ENCODE results near the gene MXI1. TPM values are rescaled to one million over a fixed set of nuclear protein-coding genes. Genes with fewer than 3 reads are reported as not detected.

Gene MXI1
- total and polyA plus RNA-seq, 4 donors = 9.6 to 52.0 (median 14.2) TPM

DNA sequence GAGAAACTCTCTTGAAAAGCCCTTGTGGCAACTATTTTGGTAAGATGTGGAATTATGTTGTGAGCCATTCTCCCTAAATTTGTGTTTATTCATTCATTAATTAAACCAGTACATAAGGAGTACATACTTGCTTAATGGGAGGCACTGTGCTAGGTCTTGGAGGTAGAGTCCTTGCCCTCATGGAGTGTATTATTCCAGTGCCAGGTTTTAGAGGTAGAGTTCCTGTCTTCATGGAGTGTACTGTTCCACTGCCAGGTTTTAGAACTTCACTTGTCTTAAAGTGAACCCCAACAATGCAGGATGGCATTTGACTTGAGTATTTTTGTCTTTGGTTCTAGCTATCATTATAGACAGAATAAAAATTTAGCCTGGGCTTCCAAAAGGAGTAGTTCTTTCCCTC lies 8.8 kb downstream of the MXI1 start:
- no peak overlapping the region for H3K4me3 ChIP-seq (ENCODE audit: low read depth in 1 of 3, low read length in 3 of 3)
- no peak overlapping the region for H3K27ac ChIP-seq (ENCODE audit: low read depth in 1 of 2, low read length in 2 of 2)
- DNase-seq (ENCODE audit: low spot score) = no peak
- no peak for TF ChIP-seq FOXA2 (IDR thresholded peaks at IDR 0.05)
- no peak for TF ChIP-seq EGR1 (IDR thresholded peaks at IDR 0.05; ENCODE audit: low read depth in 2 of 2)
- TF ChIP-seq, protein P1, sequence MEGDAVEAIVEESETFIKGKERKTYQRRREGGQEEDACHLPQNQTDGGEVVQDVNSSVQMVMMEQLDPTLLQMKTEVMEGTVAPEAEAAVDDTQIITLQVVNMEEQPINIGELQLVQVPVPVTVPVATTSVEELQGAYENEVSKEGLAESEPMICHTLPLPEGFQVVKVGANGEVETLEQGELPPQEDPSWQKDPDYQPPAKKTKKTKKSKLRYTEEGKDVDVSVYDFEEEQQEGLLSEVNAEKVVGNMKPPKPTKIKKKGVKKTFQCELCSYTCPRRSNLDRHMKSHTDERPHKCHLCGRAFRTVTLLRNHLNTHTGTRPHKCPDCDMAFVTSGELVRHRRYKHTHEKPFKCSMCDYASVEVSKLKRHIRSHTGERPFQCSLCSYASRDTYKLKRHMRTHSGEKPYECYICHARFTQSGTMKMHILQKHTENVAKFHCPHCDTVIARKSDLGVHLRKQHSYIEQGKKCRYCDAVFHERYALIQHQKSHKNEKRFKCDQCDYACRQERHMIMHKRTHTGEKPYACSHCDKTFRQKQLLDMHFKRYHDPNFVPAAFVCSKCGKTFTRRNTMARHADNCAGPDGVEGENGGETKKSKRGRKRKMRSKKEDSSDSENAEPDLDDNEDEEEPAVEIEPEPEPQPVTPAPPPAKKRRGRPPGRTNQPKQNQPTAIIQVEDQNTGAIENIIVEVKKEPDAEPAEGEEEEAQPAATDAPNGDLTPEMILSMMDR (IDR thresholded peaks at IDR 0.05; ENCODE audit: low read depth, low read length, missing input control) = no peak
- TF ChIP-seq, protein P2, sequence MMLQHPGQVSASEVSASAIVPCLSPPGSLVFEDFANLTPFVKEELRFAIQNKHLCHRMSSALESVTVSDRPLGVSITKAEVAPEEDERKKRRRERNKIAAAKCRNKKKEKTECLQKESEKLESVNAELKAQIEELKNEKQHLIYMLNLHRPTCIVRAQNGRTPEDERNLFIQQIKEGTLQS (IDR thresholded peaks at IDR 0.05) = no peak
- no peak for TF ChIP-seq JUND (IDR thresholded peaks at IDR 0.05)
- no peak for TF ChIP-seq SP1 (IDR thresholded peaks at IDR 0.05)
- TF ChIP-seq GABPA (IDR thresholded peaks at IDR 0.05 in 1 of 2, conservative IDR thresholded peaks at IDR 0.05 in 1 of 2) = no peak
- no peak for TF ChIP-seq FOXA1 (IDR thresholded peaks at IDR 0.05)
- TF ChIP-seq RAD21 (IDR thresholded peaks at IDR 0.05) = no peak
- TF ChIP-seq TAF1 (conservative IDR thresholded peaks at IDR 0.05) = no peak
- no peak for TF ChIP-seq YY1 (IDR thresholded peaks at IDR 0.05)
- TF ChIP-seq HNF4A (conservative IDR thresholded peaks at IDR 0.05) = no peak
- TF ChIP-seq NR2F2 (IDR thresholded peaks at IDR 0.05) = no peak
- TF ChIP-seq, protein P3, sequence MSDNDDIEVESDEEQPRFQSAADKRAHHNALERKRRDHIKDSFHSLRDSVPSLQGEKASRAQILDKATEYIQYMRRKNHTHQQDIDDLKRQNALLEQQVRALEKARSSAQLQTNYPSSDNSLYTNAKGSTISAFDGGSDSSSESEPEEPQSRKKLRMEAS (IDR thresholded peaks at IDR 0.05) = no peak
- no peak for TF ChIP-seq RXRA (IDR thresholded peaks at IDR 0.05)
- TF ChIP-seq, protein P4, sequence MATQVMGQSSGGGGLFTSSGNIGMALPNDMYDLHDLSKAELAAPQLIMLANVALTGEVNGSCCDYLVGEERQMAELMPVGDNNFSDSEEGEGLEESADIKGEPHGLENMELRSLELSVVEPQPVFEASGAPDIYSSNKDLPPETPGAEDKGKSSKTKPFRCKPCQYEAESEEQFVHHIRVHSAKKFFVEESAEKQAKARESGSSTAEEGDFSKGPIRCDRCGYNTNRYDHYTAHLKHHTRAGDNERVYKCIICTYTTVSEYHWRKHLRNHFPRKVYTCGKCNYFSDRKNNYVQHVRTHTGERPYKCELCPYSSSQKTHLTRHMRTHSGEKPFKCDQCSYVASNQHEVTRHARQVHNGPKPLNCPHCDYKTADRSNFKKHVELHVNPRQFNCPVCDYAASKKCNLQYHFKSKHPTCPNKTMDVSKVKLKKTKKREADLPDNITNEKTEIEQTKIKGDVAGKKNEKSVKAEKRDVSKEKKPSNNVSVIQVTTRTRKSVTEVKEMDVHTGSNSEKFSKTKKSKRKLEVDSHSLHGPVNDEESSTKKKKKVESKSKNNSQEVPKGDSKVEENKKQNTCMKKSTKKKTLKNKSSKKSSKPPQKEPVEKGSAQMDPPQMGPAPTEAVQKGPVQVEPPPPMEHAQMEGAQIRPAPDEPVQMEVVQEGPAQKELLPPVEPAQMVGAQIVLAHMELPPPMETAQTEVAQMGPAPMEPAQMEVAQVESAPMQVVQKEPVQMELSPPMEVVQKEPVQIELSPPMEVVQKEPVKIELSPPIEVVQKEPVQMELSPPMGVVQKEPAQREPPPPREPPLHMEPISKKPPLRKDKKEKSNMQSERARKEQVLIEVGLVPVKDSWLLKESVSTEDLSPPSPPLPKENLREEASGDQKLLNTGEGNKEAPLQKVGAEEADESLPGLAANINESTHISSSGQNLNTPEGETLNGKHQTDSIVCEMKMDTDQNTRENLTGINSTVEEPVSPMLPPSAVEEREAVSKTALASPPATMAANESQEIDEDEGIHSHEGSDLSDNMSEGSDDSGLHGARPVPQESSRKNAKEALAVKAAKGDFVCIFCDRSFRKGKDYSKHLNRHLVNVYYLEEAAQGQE (IDR thresholded peaks at IDR 0.05) = no peak
- no peaks in the 10 kb centered on the region for H3K27me3 ChIP-seq (ENCODE audit: control insufficient read depth in 4 of 4, insufficient read depth in 4 of 4, low read length in 3 of 4)
- peaks cover 0 to 5% (median 2%) of the 10 kb centered on the region in 4 donors for H3K4me1 ChIP-seq (ENCODE audit: control insufficient read depth in 4 of 4, insufficient read depth in 4 of 4, low read length in 3 of 4)
- no peak overlapping the region for H3K9ac ChIP-seq (ENCODE audit: low read depth in 1 of 2, low read length in 2 of 2)
- no peaks in the 10 kb centered on the region for H3K9me3 ChIP-seq (ENCODE audit: control insufficient read depth in 4 of 4, low read length in 3 of 4)
- H3K36me3 ChIP-seq (ENCODE audit: control insufficient read depth in 4 of 4, insufficient read depth in 3 of 4, low read depth in 1 of 4, low read length in 3 of 4) = no peaks in the 10 kb centered on the region

DNA sequence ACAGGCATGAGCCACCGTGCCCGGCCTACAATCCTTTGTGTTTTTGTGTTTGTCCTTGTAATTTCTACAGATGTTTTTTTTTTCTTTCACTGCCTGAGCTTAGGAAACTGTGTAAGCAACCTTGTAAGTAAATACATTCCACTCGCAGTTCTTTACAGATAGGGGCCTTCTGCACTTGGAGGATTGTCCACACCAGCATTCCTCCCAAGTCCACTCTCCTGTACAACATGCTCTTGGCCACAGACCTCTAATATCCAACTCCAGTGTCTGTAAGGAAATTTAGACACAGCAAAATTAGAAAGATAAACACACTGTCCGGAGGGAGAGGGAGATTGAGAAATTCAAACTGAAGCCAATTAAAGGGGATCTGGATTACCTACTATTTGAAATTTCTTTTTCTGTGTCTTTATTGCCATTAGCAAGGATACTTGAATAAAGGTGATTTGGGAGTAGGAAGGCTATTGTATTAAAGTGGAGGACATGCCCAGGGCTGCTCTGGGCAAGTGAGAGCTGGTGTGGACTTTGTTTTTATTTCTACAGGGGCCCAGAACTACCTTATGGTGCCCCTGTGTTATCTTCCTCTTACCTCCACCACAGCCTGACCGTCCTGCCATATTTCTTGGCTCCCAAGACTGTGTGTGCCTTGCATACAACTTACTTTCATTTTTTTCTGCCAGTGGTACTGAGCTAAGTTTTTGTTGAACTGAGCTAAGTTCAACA lies 9.7 kb downstream of the MXI1 start:
- Histone ChIP-seq H3K4me3 (ENCODE audit: low read depth in 1 of 3, low read length in 3 of 3) (no peak overlapping the region), H3K27ac (ENCODE audit: low read depth in 1 of 2, low read length in 2 of 2) (no peak overlapping the region), H3K4me1 (ENCODE audit: control insufficient read depth in 4 of 4, insufficient read depth in 4 of 4, low read length in 3 of 4) (peaks cover 0 to 7% (median 0%) of the 10 kb centered on the region in 4 donors), H3K9me3 (ENCODE audit: control insufficient read depth in 4 of 4, low read length in 3 of 4) (no peaks in the 10 kb centered on the region), H3K36me3 (ENCODE audit: control insufficient read depth in 4 of 4, insufficient read depth in 3 of 4, low read depth in 1 of 4, low read length in 3 of 4) (no peaks in the 10 kb centered on the region), H3K9ac (ENCODE audit: low read depth in 1 of 2, low read length in 2 of 2) (no peak overlapping the region), H3K27me3 (ENCODE audit: control insufficient read depth in 4 of 4, insufficient read depth in 4 of 4, low read length in 3 of 4) (no peaks in the 10 kb centered on the region)
- DNase-seq (ENCODE audit: low spot score) = no peak
- WGBS = 62% methylated on average over 5 of the region's 5 CpGs
- TF ChIP-seq RXRA (IDR thresholded peaks at IDR 0.05) (no peak), RAD21 (IDR thresholded peaks at IDR 0.05) (no peak), EGR1 (IDR thresholded peaks at IDR 0.05; ENCODE audit: low read depth in 2 of 2) (no peak), JUND (IDR thresholded peaks at IDR 0.05) (no peak), NR2F2 (IDR thresholded peaks at IDR 0.05) (no peak), TAF1 (conservative IDR thresholded peaks at IDR 0.05) (no peak), SP1 (IDR thresholded peaks at IDR 0.05) (no peak)
- TF ChIP-seq, protein P4 (IDR thresholded peaks at IDR 0.05) = no peak
- TF ChIP-seq, protein P5, sequence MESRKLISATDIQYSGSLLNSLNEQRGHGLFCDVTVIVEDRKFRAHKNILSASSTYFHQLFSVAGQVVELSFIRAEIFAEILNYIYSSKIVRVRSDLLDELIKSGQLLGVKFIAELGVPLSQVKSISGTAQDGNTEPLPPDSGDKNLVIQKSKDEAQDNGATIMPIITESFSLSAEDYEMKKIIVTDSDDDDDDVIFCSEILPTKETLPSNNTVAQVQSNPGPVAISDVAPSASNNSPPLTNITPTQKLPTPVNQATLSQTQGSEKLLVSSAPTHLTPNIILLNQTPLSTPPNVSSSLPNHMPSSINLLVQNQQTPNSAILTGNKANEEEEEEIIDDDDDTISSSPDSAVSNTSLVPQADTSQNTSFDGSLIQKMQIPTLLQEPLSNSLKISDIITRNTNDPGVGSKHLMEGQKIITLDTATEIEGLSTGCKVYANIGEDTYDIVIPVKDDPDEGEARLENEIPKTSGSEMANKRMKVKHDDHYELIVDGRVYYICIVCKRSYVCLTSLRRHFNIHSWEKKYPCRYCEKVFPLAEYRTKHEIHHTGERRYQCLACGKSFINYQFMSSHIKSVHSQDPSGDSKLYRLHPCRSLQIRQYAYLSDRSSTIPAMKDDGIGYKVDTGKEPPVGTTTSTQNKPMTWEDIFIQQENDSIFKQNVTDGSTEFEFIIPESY (IDR thresholded peaks at IDR 0.05) = no peak
- TF ChIP-seq, protein P1 (IDR thresholded peaks at IDR 0.05; ENCODE audit: low read depth, low read length, missing input control) = no peak
